Large intestine (tissue), 3 donors: ENCODE measurements around the gene DNAJC6. TPM values are rescaled to one million over a fixed set of nuclear protein-coding genes. Genes with fewer than 3 reads are reported as not detected.

Experiments
- DNase-seq, 2 donors: peaks; one replicate each; pipeline versions ENCODE4 v3.0.0 to v3.0.0-alpha.2; 2013
- H3K27ac ChIP-seq: one replicate; pipeline ENCODE4 v1.5.1; 2013; ENCODE audit warnings: low read length
- H3K27me3 ChIP-seq: 2 replicates; pipeline ENCODE4 v1.6.1; 2013; ENCODE audit warnings: low read length; ENCODE audit not compliant: control insufficient read depth, insufficient read depth
- H3K36me3 ChIP-seq: 2 replicates; pipeline ENCODE4 v1.6.1; 2013; ENCODE audit warnings: low read length; ENCODE audit not compliant: control insufficient read depth, insufficient read depth
- H3K4me1 ChIP-seq: one replicate; pipeline ENCODE4 v1.6.1; 2013; ENCODE audit warnings: low read length; ENCODE audit not compliant: control insufficient read depth, insufficient read depth
- H3K4me3 ChIP-seq: one replicate; pipeline ENCODE4 v1.5.1; 2013; ENCODE audit warnings: low read length
- H3K9me3 ChIP-seq: one replicate; pipeline ENCODE4 v1.6.1; 2013; ENCODE audit warnings: mild to moderate bottlenecking, low read depth, low read length, moderate library complexity; ENCODE audit not compliant: control insufficient read depth
- WGBS: methylation state at CpG from one replicate; pipeline ENCODE4 v1.1.5; 2013; ENCODE audit warnings: low lambda C conversion rate; ENCODE audit not compliant: insufficient coverage; 5-methylcytosine and 5-hydroxymethylcytosine counted together
- polyA plus RNA-seq: library from polyadenylated mRNA; unstranded; fragments of 120-200 nt; gene quantifications from one replicate; pipeline ENCODE4 v1.2.1, GENCODE V29; 2013

DNAJC6 gene
- polyA plus RNA-seq, 1 donor = 8.6 TPM

- H3K4me3 ChIP-seq = no peak overlapping the region
- no peak overlapping the region for H3K27ac ChIP-seq
- H3K36me3 ChIP-seq = peaks cover 64% of the 10 kb centered on the region
- no peak for DNase-seq
- no peaks in the 10 kb centered on the region for H3K27me3 ChIP-seq
- H3K9me3 ChIP-seq = no peaks in the 10 kb centered on the region
- H3K4me1 ChIP-seq = no peaks in the 10 kb centered on the region
- WGBS = 78% methylated on average over 6 of the region's 7 CpGs
These were observed 120.5 kb downstream of the DNAJC6 start for GRCh38 chr1:65429806-65430205.

- WGBS = 43% methylated on average over 1 of the region's 1 CpG
- Histone ChIP-seq H3K4me3 (no peak overlapping the region), H3K27me3 (no peaks in the 10 kb centered on the region), H3K36me3 (peaks cover 55% of the 10 kb centered on the region), H3K27ac (no peak overlapping the region), H3K4me1 (no peaks in the 10 kb centered on the region), H3K9me3 (no peaks in the 10 kb centered on the region)
- peak in 1 of 2 donors; percentile 9 for DNase-seq
These were observed 121.9 kb downstream of the DNAJC6 start for GRCh38 chr1:65431111-65431705.

GRCh38 chr1:65432918-65433317 is 123.6 kb downstream of the DNAJC6 start:
- no peak for DNase-seq
- no peak overlapping the region for H3K27ac ChIP-seq
- WGBS = no CpG with 5 or more reads among the region's 8 CpGs
- H3K4me3 ChIP-seq = no peak overlapping the region
- H3K36me3 ChIP-seq = peaks cover 39% of the 10 kb centered on the region
- no peaks in the 10 kb centered on the region for H3K4me1 ChIP-seq
- H3K27me3 ChIP-seq = no peaks in the 10 kb centered on the region
- no peaks in the 10 kb centered on the region for H3K9me3 ChIP-seq

- no peaks in the 10 kb centered on the region for H3K27me3 ChIP-seq
- DNase-seq = no peak
- no peaks in the 10 kb centered on the region for H3K9me3 ChIP-seq
- H3K36me3 ChIP-seq = peaks cover 32% of the 10 kb centered on the region
- no peak overlapping the region for H3K4me3 ChIP-seq
- no CpG with 5 or more reads among the region's 1 CpG for WGBS
- no peaks in the 10 kb centered on the region for H3K4me1 ChIP-seq
- H3K27ac ChIP-seq = no peak overlapping the region
These were observed 124.9 kb downstream of the DNAJC6 start for GRCh38 chr1:65434255-65434654.

GRCh38 chr1:65434760-65435159 is 125.4 kb downstream of the DNAJC6 start:
- Histone ChIP-seq H3K4me1 (no peaks in the 10 kb centered on the region), H3K36me3 (peaks cover 30% of the 10 kb centered on the region), H3K27me3 (no peaks in the 10 kb centered on the region), H3K4me3 (no peak overlapping the region), H3K9me3 (no peaks in the 10 kb centered on the region), H3K27ac (no peak overlapping the region)
- WGBS = 100% methylated on average over 1 of the region's 3 CpGs
- no peak for DNase-seq

GRCh38 chr1:65435987-65436386 is 126.6 kb downstream of the DNAJC6 start:
- WGBS = 100% methylated on average over 2 of the region's 2 CpGs

GRCh38 chr1:65437616-65438015 is 128.3 kb downstream of the DNAJC6 start:
- no peak for DNase-seq
- Histone ChIP-seq H3K4me3 (no peak overlapping the region), H3K9me3 (no peaks in the 10 kb centered on the region), H3K36me3 (peaks cover 12% of the 10 kb centered on the region), H3K27ac (no peak overlapping the region), H3K27me3 (no peaks in the 10 kb centered on the region), H3K4me1 (no peaks in the 10 kb centered on the region)
- no CpG with 5 or more reads among the region's 7 CpGs for WGBS

More at GRCh38 chr1:65435987-65436386, 126.6 kb downstream of the DNAJC6 start:
- DNase-seq = no peak
- peaks cover 20% of the 10 kb centered on the region for H3K36me3 ChIP-seq
- H3K27ac ChIP-seq = no peak overlapping the region
- H3K9me3 ChIP-seq = no peaks in the 10 kb centered on the region
- H3K27me3 ChIP-seq = no peaks in the 10 kb centered on the region
- no peak overlapping the region for H3K4me3 ChIP-seq
- H3K4me1 ChIP-seq = no peaks in the 10 kb centered on the region

GRCh38 chr1:65440322-65440900 is 131.1 kb downstream of the DNAJC6 start:
- DNase-seq = no peak
- no peaks in the 10 kb centered on the region for H3K4me1 ChIP-seq
- 75% methylated on average over 9 of the region's 12 CpGs for WGBS
- no peak overlapping the region for H3K4me3 ChIP-seq
- no peak overlapping the region for H3K27ac ChIP-seq
- no peaks in the 10 kb centered on the region for H3K36me3 ChIP-seq
- no peaks in the 10 kb centered on the region for H3K27me3 ChIP-seq
- no peaks in the 10 kb centered on the region for H3K9me3 ChIP-seq

GRCh38 chr1:65440915-65441314 is 131.6 kb downstream of the DNAJC6 start:
- Histone ChIP-seq H3K4me3 (no peak overlapping the region), H3K9me3 (no peaks in the 10 kb centered on the region), H3K4me1 (no peaks in the 10 kb centered on the region), H3K27me3 (no peaks in the 10 kb centered on the region), H3K36me3 (no peaks in the 10 kb centered on the region), H3K27ac (no peak overlapping the region)
- DNase-seq = no peak
- WGBS = 71% methylated on average over 1 of the region's 1 CpG

- Histone ChIP-seq H3K4me3 (no peak overlapping the region), H3K4me1 (no peaks in the 10 kb centered on the region), H3K27me3 (no peaks in the 10 kb centered on the region), H3K27ac (no peak overlapping the region), H3K9me3 (no peaks in the 10 kb centered on the region), H3K36me3 (no peaks in the 10 kb centered on the region)
- whole genome bisulfite sequencing = 20% methylated on average over 3 of the region's 3 CpGs
- DNase-seq = no peak
These were observed 132.1 kb downstream of the DNAJC6 start for GRCh38 chr1:65441464-65441863.

- WGBS = 100% methylated on average over 1 of the region's 1 CpG
- Histone ChIP-seq H3K9me3 (no peaks in the 10 kb centered on the region), H3K27me3 (no peaks in the 10 kb centered on the region), H3K4me1 (no peaks in the 10 kb centered on the region), H3K36me3 (no peaks in the 10 kb centered on the region), H3K4me3 (no peak overlapping the region), H3K27ac (no peak overlapping the region)
- no peak for DNase-seq
These were observed 133.1 kb downstream of the DNAJC6 start for GRCh38 chr1:65442442-65442841.
